Stimulated activated CD4-positive, alpha-beta T cell treated with anti-CD3 and anti-CD28 coated beads, TNF-alpha, amount 100 ng/mL, for 4 hours (primary cell): Measurements from ENCODE around the gene IKZF1.

Source experiments
- DNase-seq, 3 experiments: peaks; one replicate each; pipeline ENCODE4 v3.0.0-alpha.2; 2020; ENCODE audit warnings: low read depth in 3 of 3

Gene IKZF1

DNA sequence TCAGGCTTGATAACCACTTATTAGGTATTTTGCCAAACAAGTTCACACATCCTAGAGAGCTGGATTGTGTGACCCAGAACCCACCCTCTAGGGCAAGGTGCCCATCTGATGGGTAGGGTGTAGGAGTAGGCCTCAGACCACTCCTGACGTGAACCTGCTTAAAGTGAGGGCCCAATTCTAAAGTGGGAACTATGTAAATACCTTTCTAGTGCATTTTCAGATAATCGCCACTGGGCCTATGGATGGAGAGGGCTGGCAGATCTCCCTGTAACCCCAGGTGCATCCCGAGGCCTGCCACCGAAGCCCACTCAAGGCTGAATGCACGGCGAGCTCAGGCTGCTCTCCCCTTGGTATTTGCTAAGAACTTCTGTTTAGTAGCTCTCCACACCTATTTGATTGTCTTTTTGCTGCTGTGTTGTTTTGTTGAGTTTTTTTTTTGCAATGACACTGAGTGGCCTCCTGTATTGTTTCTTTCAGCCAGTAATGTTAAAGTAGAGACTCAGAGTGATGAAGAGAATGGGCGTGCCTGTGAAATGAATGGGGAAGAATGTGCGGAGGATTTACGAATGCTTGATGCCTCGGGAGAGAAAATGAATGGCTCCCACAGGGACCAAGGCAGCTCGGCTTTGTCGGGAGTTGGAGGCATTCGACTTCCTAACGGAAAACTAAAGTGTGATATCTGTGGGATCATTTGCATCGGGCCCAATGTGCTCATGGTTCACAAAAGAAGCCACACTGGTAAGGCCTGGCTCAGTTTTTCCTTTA lies 71.7 kb downstream of the IKZF1 start:
- no peak for DNase-seq

- no peak for DNase-seq
These were observed 72.8 kb downstream of the IKZF1 start for GRCh38 chr7:50377356-50377755.

DNA sequence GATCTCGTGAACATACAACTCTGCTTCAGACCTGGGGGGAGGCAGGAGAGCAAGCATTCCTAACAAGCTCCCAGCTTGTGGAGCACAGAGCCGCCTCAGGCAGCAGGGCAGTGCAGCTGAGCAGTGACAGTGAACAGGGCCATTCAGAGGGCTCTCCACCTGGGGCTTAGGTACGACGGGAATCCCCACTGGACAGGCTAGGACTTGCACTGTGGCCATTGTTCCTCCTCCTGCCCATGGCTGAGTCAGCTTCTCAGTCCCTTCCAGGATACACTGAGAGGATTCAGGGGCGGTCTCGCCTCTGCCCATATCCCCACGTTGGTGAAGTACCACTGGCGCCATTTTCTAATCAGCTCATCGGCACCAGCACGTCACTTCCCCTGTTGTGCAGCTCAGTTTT lies 74.6 kb downstream of the IKZF1 start:
- no peak for DNase-seq

GRCh38 chr7:50379539-50379938 lies 75.0 kb downstream of the IKZF1 start:
- no peak for DNase-seq

GRCh38 chr7:50382455-50382854 lies 77.9 kb downstream of the IKZF1 start:
- no peak for DNase-seq

DNA sequence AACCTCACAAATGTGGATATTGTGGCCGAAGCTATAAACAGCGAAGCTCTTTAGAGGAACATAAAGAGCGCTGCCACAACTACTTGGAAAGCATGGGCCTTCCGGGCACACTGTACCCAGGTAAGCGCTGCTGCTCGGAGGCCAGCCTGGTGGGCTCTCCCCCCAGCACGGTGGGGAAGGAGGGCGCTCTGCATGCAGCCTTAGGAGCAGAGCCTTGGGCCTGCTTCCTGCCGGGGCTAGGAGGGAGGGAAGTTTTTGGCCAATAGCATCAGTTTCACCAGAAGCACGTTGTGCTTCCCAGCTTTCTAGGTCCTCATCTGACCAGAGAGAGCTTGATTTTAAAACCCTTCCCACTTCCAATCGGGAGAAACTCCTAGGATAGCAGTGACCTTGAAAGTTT lies 82.8 kb downstream of the IKZF1 start:
- no peak for DNase-seq

- DNase-seq, result no peak
These were observed 85.4 kb downstream of the IKZF1 start for GRCh38 chr7:50389961-50390360.

- no peak for DNase-seq
These were observed 86.9 kb downstream of the IKZF1 start for GRCh38 chr7:50391386-50391785.

GRCh38 chr7:50393076-50393475 lies 88.6 kb downstream of the IKZF1 start:
- peak in 1 of 3 experiments; percentile 33 for DNase-seq

GRCh38 chr7:50393547-50394252 lies 89.2 kb downstream of the IKZF1 start:
- no peak for DNase-seq

GRCh38 chr7:50394315-50394714 lies 89.8 kb downstream of the IKZF1 start:
- DNase-seq, result no peak

DNA sequence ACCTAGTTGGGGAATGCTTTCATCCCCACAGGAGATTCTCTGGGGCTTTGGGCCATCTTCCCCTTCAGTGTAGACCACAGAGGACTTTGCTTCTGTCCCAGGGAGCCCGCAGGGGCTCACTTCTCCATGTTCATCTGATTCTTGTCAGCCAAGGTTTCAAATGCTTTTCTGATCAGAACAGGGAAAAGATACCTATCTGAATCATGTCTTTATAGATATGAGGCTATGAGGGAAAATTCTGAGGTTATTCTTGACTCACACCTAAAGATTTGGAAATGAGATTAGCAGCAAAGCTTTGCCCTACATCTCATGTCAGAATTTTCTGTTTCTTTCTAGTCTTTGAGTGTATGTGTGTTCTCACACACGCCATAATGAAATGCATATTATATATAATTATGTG lies 92.3 kb downstream of the IKZF1 start:
- no peak for DNase-seq

GRCh38 chr7:50397320-50397970 lies 92.9 kb downstream of the IKZF1 start:
- DNase-seq, result no peak

DNA sequence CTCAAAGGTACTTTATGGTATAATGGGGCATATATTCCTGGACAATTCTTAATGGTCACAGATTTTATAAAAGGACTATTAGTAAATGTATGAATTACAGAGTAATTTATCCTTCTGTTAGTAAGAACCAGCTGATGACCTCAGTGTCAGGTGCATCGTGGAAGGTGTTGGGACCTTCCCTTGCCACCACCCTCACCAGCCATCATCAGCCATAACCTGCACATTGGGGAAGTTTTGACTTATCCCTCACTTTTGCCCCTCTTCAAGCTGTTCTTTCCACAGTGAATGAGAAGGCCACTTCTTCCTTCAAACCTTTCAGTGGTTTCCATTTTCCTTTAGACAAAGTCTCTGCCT lies 93.4 kb downstream of the IKZF1 start:
- no peak for DNase-seq

GRCh38 chr7:50399206-50399605 lies 94.7 kb downstream of the IKZF1 start:
- DNase-seq, result no peak

- no peak for DNase-seq
These were observed 95.1 kb downstream of the IKZF1 start for GRCh38 chr7:50399635-50400034.

DNA sequence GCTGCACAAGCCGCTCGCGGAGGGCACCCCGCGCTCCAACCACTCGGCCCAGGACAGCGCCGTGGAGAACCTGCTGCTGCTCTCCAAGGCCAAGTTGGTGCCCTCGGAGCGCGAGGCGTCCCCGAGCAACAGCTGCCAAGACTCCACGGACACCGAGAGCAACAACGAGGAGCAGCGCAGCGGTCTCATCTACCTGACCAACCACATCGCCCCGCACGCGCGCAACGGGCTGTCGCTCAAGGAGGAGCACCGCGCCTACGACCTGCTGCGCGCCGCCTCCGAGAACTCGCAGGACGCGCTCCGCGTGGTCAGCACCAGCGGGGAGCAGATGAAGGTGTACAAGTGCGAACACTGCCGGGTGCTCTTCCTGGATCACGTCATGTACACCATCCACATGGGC lies 95.6 kb downstream of the IKZF1 start:
- DNase-seq, result no peak

GRCh38 chr7:50404392-50404791 lies 99.9 kb downstream of the IKZF1 start:
- no peak for DNase-seq

- DNase-seq, result no peak
These were observed 100.7 kb downstream of the IKZF1 start for GRCh38 chr7:50405221-50405620.

DNA sequence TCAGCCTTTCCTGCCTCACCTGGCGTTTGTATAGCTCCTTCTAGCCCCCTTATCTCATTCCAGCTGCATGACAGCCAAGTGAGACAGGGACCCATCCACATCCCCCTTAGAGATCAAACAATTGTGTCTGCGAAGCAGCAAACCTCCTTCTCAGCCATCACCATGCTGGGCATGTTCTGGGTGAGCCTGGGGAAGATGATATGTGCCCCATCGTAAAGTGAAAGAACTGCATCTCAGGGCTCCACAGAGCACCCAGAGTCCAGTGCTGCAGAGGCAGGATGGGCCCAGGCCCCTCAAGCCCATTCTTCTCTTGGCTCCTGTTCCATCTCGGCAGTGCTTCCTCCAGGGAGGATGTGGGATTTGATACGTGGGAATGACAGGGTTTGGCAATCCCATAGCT lies 102.4 kb downstream of the IKZF1 start:
- DNase-seq, result no peak

DNA sequence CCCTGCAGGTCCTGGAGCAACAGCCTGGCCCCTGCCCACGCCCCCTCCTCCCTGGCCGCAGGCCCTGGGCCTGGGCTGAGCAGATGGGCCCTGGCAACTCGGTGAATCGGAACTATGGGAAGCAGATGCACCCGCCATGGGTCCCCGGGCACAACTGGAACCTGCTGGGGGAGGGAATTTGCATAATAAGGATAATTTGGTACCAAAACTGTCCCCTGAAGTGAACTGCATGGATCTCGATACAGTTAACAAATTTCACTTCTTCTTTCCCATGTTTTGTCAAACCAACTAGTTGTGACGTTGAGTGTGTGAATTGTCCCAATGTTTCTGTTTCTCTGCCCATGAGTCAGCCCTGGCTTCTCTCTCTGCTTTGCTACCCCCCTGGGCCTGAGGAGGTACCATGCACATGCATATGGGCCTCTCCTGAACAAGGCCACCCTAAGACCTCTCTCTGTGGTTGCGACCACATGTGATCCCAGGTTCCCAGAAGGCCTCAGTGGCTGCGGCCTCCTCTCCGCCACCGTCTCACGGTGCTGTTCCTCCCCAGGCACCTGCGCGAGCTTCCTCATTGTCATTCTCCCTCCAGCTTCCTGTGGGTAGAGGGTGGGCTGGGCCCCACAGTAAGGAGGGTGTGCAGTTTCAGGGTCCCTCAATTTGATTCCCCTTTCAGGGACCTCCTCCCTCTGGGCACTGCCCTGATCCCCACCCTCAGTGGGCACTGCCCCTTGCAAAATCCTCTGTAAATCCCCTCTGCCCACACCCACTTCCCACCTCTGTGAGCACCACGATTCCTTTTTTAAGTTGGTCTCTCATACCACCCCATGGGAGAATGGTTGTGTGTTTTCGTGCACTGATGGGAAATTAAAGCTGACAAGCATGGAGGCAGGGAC lies 105.6 kb downstream of the IKZF1 start:
- DNase-seq, result no peak

- no peak for DNase-seq
These were observed 106.8 kb downstream of the IKZF1 start for GRCh38 chr7:50411332-50411731.
